K562 (cell line): ENCODE measurements around the gene MAD1L1. TPM values are rescaled to one million over a fixed set of nuclear protein-coding genes. Genes with fewer than 3 reads are reported as not detected.

ENCODE experiments used
- ELF4 ChIP-seq: fragments of 450-650 bp; formaldehyde crosslinking; IDR thresholded peaks from 2 replicates; pipeline ENCODE4 v1.4.0; 2022; ENCODE audit warnings: missing genetic modification characterization
- NR2C2 ChIP-seq, 2 experiments: fragments of 200-800 bp in 1 of 2; sonication (Bioruptor generic) in 1 of 2; sonication (generic) in 1 of 2; formaldehyde crosslinking in 1 of 2; IDR thresholded peaks; 2 replicates each; pipeline versions ENCODE4 v1.6.1 to v1.8.0; 2016 to 2022; ENCODE audit warnings: mild to moderate bottlenecking in 1 of 2, missing compliant biosample characterization in 1 of 2, missing genetic modification characterization in 1 of 2, missing genetic modification reagents in 1 of 2
- POLR3G ChIP-seq: IDR thresholded peaks from 2 replicates; pipeline ENCODE4 v1.6.1; 2011; ENCODE audit not compliant: insufficient read length, insufficient replicate concordance; ENCODE audit errors: extremely low read depth
- ZFP30 ChIP-seq: fragments of 250-450 bp; sonication (Bioruptor Pico); IDR thresholded peaks from 2 replicates; pipeline ENCODE4 v1.8.0; 2022; ENCODE audit warnings: moderate library complexity, mild to moderate bottlenecking, inconsistent platforms, borderline replicate concordance
- ZNF316 ChIP-seq: fragments of 450-650 bp; IDR thresholded peaks from 2 replicates; pipeline ENCODE4 v1.6.1; 2016
- ZNF41 ChIP-seq: fragments of 250-450 bp; sonication (Bioruptor Pico); conservative IDR thresholded peaks from 2 replicates; pipeline ENCODE4 v1.4.0; 2020; ENCODE audit warnings: mild to moderate bottlenecking
- ZNF668 ChIP-seq: fragments of 250-450 bp; sonication (Bioruptor Pico); IDR thresholded peaks from 2 replicates; pipeline ENCODE4 v1.8.0; 2022; ENCODE audit warnings: mild to moderate bottlenecking, inconsistent platforms
- polyA plus RNA-seq, 8 experiments: library from polyadenylated mRNA; depleted of rRNA in 4 of 8; stranded (reverse) in 5 of 8; unstranded in 3 of 8; fragments of >200 nt; fragmentation: Nextera tagmentation in 2 of 8; fragmentation: Illumina TruSeq in 1 of 8; extraction: Ambion mirVana in 2 of 8; extraction: Trizol in 1 of 8; gene quantifications; 2 replicates each; pipeline versions ENCODE4 v1.2.1 to v1.2.3, GENCODE V29; 2011 to 2014; ENCODE audit warnings: inconsistent platforms in 1 of 8, missing spikeins in 1 of 8
- total RNA-seq, 7 experiments: library from RNA; depleted of rRNA in 6 of 7; stranded (reverse); fragments of >200 nt in 6 of 7; fragmentation: Illumina TruSeq in 2 of 7; extraction: Trizol in 2 of 7; gene quantifications; 2 replicates each; pipeline versions ENCODE4 v1.2.1 to v1.2.3, GENCODE V29; 2011 to 2021; ENCODE audit warnings: low replicate concordance in 1 of 7
- TF ChIP-seq, protein P1 (sequence below): fragments of 200-400 bp; formaldehyde crosslinking; IDR thresholded peaks from 2 replicates; pipeline ENCODE4 v1.6.1; 2017; ENCODE audit warnings: mild to moderate bottlenecking, low read depth, low read length, moderate library complexity
- TF ChIP-seq, protein P2 (sequence below): fragments of 450-650 bp; IDR thresholded peaks from 2 replicates; pipeline ENCODE4 v1.6.1; 2016; ENCODE audit warnings: mild to moderate bottlenecking, moderate library complexity
- TF ChIP-seq, protein P3 (sequence below): fragments of 450-650 bp; IDR thresholded peaks from one replicate; pipeline ENCODE4 v1.6.1; 2018; ENCODE audit warnings: mild to moderate bottlenecking, moderate library complexity; ENCODE audit not compliant: partially characterized antibody

Gene MAD1L1
- total and polyA plus RNA-seq, 9 of the 15 experiments (the other 6 are each of a cell fraction or from before 2014, with no cell fraction given): 1.7 to 89.7 (median 18.0) TPM

DNA sequence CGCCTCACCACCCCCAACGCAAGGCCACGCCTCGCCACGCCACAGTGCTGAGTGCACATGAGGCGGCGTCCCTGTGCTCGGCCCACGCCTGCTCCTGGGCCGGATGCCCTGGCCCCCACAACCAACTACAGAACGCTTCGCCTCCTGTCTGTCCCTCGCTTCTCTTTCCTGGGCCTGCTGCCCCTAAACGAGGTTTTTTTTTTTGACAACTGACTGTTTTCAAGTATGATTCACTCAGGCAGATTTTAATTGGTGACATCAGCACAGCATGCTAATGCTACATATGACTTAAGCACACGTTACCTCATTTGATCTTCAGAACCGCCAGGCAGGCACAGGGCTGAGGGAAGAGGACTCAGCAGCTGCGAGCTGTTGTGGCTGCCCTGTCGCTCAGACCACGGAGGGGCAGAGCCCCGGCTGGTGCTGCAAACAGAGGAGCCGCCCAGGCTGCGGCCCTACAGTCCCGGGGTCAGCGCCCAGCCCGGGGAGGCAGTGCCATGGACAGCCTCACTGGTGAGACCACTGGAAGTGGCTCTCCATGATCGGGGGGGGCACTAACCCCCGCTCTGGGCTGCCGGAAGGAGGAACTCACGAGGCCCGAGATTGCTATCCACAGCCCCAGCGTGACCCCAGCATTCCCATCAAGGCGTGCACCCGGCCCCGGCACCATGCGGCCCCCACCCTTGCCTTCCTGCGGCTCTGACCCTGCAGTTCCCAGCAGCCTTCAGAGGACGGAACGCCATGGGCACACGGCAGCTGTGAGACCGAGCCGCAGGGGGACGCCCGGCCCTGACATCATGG lies 212.8 kb downstream of the MAD1L1 start (continued):
- TF ChIP-seq, protein P1, sequence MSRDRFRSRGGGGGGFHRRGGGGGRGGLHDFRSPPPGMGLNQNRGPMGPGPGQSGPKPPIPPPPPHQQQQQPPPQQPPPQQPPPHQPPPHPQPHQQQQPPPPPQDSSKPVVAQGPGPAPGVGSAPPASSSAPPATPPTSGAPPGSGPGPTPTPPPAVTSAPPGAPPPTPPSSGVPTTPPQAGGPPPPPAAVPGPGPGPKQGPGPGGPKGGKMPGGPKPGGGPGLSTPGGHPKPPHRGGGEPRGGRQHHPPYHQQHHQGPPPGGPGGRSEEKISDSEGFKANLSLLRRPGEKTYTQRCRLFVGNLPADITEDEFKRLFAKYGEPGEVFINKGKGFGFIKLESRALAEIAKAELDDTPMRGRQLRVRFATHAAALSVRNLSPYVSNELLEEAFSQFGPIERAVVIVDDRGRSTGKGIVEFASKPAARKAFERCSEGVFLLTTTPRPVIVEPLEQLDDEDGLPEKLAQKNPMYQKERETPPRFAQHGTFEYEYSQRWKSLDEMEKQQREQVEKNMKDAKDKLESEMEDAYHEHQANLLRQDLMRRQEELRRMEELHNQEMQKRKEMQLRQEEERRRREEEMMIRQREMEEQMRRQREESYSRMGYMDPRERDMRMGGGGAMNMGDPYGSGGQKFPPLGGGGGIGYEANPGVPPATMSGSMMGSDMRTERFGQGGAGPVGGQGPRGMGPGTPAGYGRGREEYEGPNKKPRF: no peak
- TF ChIP-seq ZFP30 (CRISPR knock-in tag): no peak
- TF ChIP-seq ZNF668 (CRISPR knock-in tag): no peak
- TF ChIP-seq, protein P2, sequence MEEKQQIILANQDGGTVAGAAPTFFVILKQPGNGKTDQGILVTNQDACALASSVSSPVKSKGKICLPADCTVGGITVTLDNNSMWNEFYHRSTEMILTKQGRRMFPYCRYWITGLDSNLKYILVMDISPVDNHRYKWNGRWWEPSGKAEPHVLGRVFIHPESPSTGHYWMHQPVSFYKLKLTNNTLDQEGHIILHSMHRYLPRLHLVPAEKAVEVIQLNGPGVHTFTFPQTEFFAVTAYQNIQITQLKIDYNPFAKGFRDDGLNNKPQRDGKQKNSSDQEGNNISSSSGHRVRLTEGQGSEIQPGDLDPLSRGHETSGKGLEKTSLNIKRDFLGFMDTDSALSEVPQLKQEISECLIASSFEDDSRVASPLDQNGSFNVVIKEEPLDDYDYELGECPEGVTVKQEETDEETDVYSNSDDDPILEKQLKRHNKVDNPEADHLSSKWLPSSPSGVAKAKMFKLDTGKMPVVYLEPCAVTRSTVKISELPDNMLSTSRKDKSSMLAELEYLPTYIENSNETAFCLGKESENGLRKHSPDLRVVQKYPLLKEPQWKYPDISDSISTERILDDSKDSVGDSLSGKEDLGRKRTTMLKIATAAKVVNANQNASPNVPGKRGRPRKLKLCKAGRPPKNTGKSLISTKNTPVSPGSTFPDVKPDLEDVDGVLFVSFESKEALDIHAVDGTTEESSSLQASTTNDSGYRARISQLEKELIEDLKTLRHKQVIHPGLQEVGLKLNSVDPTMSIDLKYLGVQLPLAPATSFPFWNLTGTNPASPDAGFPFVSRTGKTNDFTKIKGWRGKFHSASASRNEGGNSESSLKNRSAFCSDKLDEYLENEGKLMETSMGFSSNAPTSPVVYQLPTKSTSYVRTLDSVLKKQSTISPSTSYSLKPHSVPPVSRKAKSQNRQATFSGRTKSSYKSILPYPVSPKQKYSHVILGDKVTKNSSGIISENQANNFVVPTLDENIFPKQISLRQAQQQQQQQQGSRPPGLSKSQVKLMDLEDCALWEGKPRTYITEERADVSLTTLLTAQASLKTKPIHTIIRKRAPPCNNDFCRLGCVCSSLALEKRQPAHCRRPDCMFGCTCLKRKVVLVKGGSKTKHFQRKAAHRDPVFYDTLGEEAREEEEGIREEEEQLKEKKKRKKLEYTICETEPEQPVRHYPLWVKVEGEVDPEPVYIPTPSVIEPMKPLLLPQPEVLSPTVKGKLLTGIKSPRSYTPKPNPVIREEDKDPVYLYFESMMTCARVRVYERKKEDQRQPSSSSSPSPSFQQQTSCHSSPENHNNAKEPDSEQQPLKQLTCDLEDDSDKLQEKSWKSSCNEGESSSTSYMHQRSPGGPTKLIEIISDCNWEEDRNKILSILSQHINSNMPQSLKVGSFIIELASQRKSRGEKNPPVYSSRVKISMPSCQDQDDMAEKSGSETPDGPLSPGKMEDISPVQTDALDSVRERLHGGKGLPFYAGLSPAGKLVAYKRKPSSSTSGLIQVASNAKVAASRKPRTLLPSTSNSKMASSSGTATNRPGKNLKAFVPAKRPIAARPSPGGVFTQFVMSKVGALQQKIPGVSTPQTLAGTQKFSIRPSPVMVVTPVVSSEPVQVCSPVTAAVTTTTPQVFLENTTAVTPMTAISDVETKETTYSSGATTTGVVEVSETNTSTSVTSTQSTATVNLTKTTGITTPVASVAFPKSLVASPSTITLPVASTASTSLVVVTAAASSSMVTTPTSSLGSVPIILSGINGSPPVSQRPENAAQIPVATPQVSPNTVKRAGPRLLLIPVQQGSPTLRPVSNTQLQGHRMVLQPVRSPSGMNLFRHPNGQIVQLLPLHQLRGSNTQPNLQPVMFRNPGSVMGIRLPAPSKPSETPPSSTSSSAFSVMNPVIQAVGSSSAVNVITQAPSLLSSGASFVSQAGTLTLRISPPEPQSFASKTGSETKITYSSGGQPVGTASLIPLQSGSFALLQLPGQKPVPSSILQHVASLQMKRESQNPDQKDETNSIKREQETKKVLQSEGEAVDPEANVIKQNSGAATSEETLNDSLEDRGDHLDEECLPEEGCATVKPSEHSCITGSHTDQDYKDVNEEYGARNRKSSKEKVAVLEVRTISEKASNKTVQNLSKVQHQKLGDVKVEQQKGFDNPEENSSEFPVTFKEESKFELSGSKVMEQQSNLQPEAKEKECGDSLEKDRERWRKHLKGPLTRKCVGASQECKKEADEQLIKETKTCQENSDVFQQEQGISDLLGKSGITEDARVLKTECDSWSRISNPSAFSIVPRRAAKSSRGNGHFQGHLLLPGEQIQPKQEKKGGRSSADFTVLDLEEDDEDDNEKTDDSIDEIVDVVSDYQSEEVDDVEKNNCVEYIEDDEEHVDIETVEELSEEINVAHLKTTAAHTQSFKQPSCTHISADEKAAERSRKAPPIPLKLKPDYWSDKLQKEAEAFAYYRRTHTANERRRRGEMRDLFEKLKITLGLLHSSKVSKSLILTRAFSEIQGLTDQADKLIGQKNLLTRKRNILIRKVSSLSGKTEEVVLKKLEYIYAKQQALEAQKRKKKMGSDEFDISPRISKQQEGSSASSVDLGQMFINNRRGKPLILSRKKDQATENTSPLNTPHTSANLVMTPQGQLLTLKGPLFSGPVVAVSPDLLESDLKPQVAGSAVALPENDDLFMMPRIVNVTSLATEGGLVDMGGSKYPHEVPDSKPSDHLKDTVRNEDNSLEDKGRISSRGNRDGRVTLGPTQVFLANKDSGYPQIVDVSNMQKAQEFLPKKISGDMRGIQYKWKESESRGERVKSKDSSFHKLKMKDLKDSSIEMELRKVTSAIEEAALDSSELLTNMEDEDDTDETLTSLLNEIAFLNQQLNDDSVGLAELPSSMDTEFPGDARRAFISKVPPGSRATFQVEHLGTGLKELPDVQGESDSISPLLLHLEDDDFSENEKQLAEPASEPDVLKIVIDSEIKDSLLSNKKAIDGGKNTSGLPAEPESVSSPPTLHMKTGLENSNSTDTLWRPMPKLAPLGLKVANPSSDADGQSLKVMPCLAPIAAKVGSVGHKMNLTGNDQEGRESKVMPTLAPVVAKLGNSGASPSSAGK: peak; percentile 84
- no peak for TF ChIP-seq NR2C2 (CRISPR knock-in tag; IDR thresholded peaks at IDR 0.05)
- TF ChIP-seq NR2C2 (tag; IDR thresholded peaks at IDR 0.05): peak; percentile 70
- peak; percentile 89; the same call in 1 of the 2 replicates for TF ChIP-seq ELF4 (CRISPR knock-in tag)
- TF ChIP-seq POLR3G: no peak
- TF ChIP-seq, protein P3, sequence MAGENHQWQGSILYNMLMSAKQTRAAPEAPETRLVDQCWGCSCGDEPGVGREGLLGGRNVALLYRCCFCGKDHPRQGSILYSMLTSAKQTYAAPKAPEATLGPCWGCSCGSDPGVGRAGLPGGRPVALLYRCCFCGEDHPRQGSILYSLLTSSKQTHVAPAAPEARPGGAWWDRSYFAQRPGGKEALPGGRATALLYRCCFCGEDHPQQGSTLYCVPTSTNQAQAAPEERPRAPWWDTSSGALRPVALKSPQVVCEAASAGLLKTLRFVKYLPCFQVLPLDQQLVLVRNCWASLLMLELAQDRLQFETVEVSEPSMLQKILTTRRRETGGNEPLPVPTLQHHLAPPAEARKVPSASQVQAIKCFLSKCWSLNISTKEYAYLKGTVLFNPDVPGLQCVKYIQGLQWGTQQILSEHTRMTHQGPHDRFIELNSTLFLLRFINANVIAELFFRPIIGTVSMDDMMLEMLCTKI: no peak
- TF ChIP-seq ZNF41 (CRISPR knock-in tag): no peak
- TF ChIP-seq ZNF316: peak; percentile 15; the same call in 1 of the 2 replicates
